GM19452 (cell line): ENCODE results near the gene TOP2A.

Source experiments
- ATAC-seq: cut with Tn5 transposase; IDR thresholded peaks from one replicate; pipeline ENCODE4 v1.9.1; 2021; ENCODE audit not compliant: unreplicated experiment

The TOP2A gene

DNA sequence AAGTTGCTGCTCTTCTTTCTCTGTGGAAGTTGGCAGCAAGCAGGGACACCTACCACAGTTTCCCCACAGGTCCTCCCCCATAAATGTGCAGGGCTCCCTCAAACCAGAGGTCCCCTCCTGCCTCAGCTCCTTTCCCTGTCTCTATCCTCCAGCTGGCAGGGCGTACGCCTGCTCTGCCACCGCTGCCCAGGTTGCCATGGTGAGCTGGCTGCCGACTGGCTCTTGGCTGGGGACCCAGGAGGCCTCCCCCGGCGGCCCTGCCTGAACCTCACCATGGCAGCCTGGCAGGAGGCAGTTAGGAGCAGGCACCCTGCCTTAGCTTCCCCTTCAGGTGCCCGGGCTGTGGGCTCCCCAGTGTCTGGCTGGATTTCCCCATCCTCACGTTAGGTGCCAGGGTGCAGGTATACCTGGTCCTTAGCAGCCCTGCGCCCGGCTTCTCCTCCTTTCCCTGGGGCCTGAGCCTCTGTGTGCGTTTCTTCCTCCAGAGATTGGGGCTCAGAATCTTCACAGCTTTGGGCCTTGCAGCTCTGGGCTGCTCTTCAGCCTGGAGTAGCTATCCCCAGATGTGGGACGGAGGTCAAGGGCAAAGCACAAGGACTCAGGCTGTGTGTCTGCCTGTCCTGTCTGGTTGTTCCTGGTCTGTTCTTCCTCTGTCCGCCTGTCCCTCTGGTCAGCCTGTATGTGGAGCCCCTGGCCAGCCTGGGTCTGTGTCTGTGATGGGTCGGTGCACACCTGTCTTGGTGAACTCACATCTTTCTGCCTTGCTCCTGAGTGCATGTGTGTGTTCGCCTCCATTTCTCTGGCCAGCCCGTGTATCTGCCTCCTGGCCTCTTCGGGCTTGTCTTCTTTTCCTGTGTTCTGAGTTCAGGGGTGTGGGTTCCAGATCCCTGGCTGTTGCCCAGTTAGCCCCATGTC is 68.9 kb downstream of the TOP2A start:
- no peak for ATAC-seq

DNA sequence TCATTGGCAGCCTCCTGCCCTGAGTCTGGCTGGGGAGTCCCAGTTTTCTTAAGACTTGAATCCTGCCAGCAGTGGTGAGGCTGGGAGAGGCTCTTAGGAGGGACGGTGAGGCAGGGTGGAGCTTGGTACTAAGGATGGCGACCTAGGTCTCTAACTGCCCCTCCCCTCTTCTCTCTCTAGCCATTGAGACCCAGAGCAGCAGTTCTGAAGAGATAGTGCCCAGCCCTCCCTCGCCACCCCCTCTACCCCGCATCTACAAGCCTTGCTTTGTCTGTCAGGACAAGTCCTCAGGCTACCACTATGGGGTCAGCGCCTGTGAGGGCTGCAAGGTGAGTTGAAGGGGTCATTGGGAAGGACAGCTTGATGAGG is 69.6 kb downstream of the TOP2A start:
- ATAC-seq = no peak

DNA sequence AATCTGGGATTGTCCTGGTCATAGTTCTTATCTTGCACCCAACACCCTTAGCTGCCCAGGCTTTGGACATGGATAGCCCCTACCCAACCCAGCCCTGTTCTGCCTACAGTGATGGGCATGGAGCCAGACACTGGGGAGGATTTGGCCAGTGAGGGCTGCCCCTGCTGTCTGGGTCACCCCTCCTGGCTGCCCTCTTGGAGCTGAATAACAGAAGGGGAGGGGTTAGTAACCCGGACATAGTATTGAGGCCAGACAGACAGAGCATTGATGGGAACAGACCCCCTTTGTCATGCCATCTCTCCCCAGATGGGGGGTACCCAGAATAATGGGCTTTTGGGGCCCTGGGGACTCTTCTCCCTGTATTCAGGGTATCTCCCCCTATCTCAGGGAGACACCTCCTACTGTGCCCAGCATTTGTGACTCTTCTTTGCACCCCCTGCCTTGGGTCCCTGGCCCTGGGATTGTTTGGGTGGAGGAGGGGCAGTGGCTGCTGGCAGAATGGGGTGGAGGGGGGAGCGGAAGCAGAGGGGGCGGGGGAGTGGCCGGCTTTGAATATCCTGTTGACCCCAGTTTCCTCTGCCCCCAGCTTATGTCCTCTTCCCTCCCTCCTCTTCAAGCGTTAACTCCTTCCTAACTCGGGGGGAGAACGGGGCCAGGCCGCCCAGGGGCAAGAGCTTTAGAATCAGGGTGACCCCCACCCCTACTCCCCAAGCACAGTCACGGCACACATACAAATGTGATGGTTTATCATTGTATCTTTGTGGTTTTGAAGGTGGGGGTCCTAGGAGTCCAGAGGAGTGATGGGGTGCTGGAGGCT is 70.2 kb downstream of the TOP2A start:
- ATAC-seq = no peak

- ATAC-seq = no peak
Observed at GRCh38 chr17:40346765-40347158, 70.9 kb downstream of the TOP2A start.

DNA sequence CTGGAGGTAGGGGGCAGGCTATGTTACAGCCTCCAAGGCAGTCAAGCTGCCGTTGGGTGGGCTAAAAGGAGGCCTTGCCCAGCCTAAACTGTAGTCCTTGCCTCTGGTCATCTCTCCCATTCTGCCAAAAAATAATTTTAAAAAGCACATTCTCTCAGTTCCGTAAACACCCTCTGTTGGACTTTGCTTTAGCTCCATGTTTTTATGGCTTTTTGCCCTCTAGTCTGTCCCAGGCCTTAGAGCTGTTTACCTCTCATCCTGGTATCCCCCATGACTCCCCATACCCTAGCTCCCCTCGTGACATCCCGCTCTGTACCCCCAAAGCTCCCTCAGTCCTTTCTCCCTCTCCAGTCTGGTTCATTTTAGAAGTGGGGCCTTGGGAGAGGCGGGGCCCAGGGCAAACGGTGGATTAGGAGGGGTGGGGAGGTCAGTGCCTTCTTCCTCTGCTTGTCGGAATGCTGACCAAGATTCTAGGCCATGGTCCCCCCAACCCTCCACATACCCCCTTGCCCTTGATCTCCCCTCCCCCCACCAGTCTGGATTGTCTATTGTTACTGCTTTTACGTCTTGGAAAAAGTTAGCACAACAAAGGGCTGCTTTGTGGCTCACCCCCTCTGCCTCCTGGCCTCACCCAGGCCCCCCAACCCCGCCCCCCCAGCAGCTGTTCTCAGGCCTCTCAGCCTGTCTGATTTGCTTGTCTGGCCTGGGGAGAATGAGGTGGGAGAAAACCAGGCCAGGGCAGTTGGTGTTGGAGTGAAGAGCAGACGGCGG is 71.5 kb downstream of the TOP2A start:
- no peak for ATAC-seq

- no peak for ATAC-seq
Observed at GRCh38 chr17:40345161-40345993, 72.3 kb downstream of the TOP2A start.

- ATAC-seq = no peak
Observed at GRCh38 chr17:40344421-40345160, 73.1 kb downstream of the TOP2A start.

DNA sequence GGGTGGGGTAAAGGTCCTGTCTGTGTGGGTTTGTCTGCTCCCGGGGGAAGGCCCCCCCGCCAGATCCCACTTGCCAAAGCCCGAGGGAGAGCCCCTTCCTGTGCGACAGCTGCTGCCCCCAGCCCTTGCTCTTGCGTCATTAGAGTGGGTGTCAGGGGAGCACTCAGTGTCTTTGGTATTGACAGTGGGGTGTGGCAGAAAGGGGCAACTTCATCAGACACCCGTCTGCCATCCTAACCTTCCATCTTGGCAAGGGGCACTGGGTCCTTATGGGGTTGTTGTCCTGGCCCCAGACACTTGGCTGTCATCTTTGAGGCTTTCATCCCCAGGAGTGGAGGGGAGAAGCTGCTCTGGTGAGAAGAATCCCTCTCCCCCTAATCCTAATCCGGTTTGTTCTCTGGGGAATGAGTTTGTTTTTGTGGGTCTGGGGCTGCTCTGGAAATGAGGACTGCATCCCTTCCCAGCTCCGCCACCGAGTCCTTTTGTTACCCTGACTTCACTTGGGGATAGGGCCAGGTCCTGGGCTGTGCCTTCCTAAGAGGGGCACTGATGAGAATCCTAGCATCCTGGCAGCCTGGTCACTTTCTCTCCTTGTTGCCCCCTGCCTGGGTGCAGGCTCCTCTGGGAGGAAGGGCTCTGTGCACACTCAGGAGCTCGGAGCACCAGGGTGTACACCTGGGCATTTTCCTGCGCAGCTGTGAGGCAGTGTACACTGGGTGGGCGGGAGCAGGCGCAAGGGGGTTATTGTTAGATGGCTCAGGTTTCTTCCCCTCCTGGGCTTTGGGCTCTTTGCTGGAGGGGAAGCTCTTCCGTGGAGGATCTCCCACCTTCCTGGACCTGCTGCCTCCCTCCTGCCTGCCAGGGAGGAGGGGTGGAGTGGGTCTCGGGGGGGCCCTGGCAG is 74.2 kb downstream of the TOP2A start:
- ATAC-seq = no peak

- ATAC-seq = no peak
Observed at GRCh38 chr17:40342504-40343218, 75.0 kb downstream of the TOP2A start.

DNA sequence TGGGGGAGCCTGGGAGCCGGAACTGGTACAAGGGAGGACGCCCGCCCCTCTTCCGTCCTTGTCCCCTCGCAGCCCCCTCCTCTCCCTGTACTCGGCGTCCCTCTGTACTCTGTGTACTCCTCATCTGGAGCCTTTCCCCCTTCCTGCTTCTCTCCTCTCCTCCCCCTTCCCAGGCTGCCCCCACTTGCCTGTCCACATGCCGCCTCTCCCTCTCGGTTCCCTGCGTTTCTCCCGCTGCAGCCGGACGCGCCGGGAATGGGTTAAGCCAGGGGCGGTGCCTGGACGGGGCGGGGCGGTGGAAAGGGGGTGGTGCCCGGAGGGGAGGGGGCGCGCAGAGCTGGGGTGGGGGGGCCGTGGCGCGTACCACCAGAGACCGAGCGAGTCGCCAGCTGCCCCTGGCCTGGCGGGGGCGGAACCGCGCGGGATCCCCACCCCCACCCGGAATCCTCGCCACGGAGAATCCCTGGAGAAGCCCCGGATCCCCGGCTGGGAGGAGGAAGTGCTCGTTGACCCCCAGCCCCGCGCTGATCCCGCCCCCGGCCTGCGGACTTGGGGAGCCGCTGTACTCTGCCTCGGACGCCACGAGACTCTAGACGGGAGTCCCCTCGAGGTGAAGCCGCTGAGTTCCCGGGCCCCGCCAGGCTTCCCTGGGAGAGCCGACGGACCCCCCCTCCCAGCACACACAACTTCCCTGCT is 75.7 kb downstream of the TOP2A start:
- ATAC-seq = no peak

GRCh38 chr17:40340880-40341807 is 76.6 kb downstream of the TOP2A start:
- peak; percentile 69 for ATAC-seq

GRCh38 chr17:40340327-40340726 is 77.4 kb downstream of the TOP2A start:
- no peak for ATAC-seq

- ATAC-seq = no peak
Observed at GRCh38 chr17:40338941-40339649, 78.6 kb downstream of the TOP2A start.
